Liver (tissue), 9 donors: ENCODE results near the gene SNRNP48. TPM values are rescaled to one million over a fixed set of nuclear protein-coding genes. Genes with fewer than 3 reads are reported as not detected.

Experiments
- DNase-seq: peaks from one replicate; pipeline ENCODE4 v3.0.0-alpha.2; 2017; ENCODE audit warnings: low spot score
- H3K27ac ChIP-seq, 2 donors: one replicate each; pipeline ENCODE4 v1.7.0; 2013; ENCODE audit warnings: inconsistent platforms in 2 of 2, low read length in 2 of 2, control low read depth in 1 of 2, low read depth in 1 of 2, mild to moderate bottlenecking in 1 of 2
- H3K27me3 ChIP-seq, 4 donors: one replicate each; pipeline versions ENCODE4 v1.6.1 to v1.7.0; 2013; ENCODE audit warnings: low read length in 3 of 4, inconsistent platforms in 1 of 4, mild to moderate bottlenecking in 1 of 4, moderate library complexity in 1 of 4; ENCODE audit not compliant: control insufficient read depth in 4 of 4, insufficient read depth in 4 of 4
- H3K36me3 ChIP-seq, 4 donors: one replicate each; pipeline versions ENCODE4 v1.6.1 to v1.7.0; 2013; ENCODE audit warnings: low read length in 3 of 4, mild to moderate bottlenecking in 3 of 4, low read depth in 1 of 4, moderate library complexity in 1 of 4; ENCODE audit not compliant: control insufficient read depth in 4 of 4, insufficient read depth in 3 of 4
- H3K4me1 ChIP-seq, 4 donors: one replicate each; pipeline versions ENCODE4 v1.6.1 to v1.7.0; 2013; ENCODE audit warnings: low read length in 3 of 4, mild to moderate bottlenecking in 3 of 4, moderate library complexity in 1 of 4; ENCODE audit not compliant: control insufficient read depth in 4 of 4, insufficient read depth in 4 of 4
- H3K4me3 ChIP-seq, 3 donors: one replicate each; pipeline versions ENCODE4 v1.6.1 to v1.7.0; 2013; ENCODE audit warnings: low read length in 3 of 3, control low read depth in 1 of 3, low read depth in 1 of 3, mild to moderate bottlenecking in 1 of 3
- H3K9ac ChIP-seq, 2 donors: one replicate each; pipeline ENCODE4 v1.7.0; 2013; ENCODE audit warnings: low read length in 2 of 2, mild to moderate bottlenecking in 2 of 2, moderate library complexity in 2 of 2, control low read depth in 1 of 2, low read depth in 1 of 2
- H3K9me3 ChIP-seq, 4 donors: one replicate each; pipeline versions ENCODE4 v1.6.1 to v1.7.0; 2013; ENCODE audit warnings: low read length in 3 of 4; ENCODE audit not compliant: control insufficient read depth in 4 of 4
- ATF3 ChIP-seq: IDR thresholded peaks from 2 replicates; pipeline ENCODE4 v1.6.1; 2016; ENCODE audit warnings: antibody characterized with exemption
- CTCF ChIP-seq: fragments of 150-350 bp; IDR thresholded peaks from 2 replicates; pipeline ENCODE4 v1.5.1; 2017; ENCODE audit warnings: improper control_type of control experiment, low read depth, low read length; ENCODE audit not compliant: missing input control
- EGR1 ChIP-seq, 2 donors: IDR thresholded peaks; 2 replicates each; pipeline ENCODE4 v1.6.1; 2016 to 2018; ENCODE audit warnings: antibody characterized with exemption in 2 of 2, low read depth in 2 of 2
- FOXA1 ChIP-seq: IDR thresholded peaks from 2 replicates; pipeline ENCODE4 v1.6.1; 2016; ENCODE audit warnings: antibody characterized with exemption
- GABPA ChIP-seq, 2 donors: IDR thresholded peaks in 1 of 2; conservative IDR thresholded peaks in 1 of 2; 2 replicates each; pipeline ENCODE4 v1.6.1; 2016; ENCODE audit warnings: antibody characterized with exemption in 2 of 2, mild to moderate bottlenecking in 1 of 2, moderate library complexity in 1 of 2
- HNF4A ChIP-seq, 2 donors: conservative IDR thresholded peaks; 2 replicates each; pipeline ENCODE4 v1.6.1; 2016; ENCODE audit warnings: antibody characterized with exemption in 2 of 2, mild to moderate bottlenecking in 2 of 2
- HNF4G ChIP-seq: IDR thresholded peaks from 2 replicates; pipeline ENCODE4 v1.6.1; 2016; ENCODE audit warnings: antibody characterized with exemption
- NR2F2 ChIP-seq: IDR thresholded peaks from 2 replicates; pipeline ENCODE4 v1.6.1; 2016; ENCODE audit warnings: antibody characterized with exemption
- RAD21 ChIP-seq, 2 donors: IDR thresholded peaks; 2 replicates each; pipeline ENCODE4 v1.6.1; 2016; ENCODE audit warnings: antibody characterized with exemption in 2 of 2, mild to moderate bottlenecking in 2 of 2
- REST ChIP-seq: IDR thresholded peaks from 2 replicates; pipeline ENCODE4 v1.6.1; 2016; ENCODE audit warnings: antibody characterized with exemption, mild to moderate bottlenecking
- RXRA ChIP-seq, 2 donors: IDR thresholded peaks; 2 replicates each; pipeline ENCODE4 v1.6.1; 2017 to 2018; ENCODE audit warnings: antibody characterized with exemption in 2 of 2, mild to moderate bottlenecking in 1 of 2
- SP1 ChIP-seq: IDR thresholded peaks from 2 replicates; pipeline ENCODE4 v1.6.1; 2018; ENCODE audit warnings: antibody characterized with exemption, mild to moderate bottlenecking
- TAF1 ChIP-seq: conservative IDR thresholded peaks from 2 replicates; pipeline ENCODE4 v1.6.1; 2016; ENCODE audit warnings: antibody characterized with exemption, mild to moderate bottlenecking
- YY1 ChIP-seq: IDR thresholded peaks from 2 replicates; pipeline ENCODE4 v1.6.1; 2016; ENCODE audit warnings: antibody characterized with exemption, mild to moderate bottlenecking
- WGBS: extraction: QIAGEN DNeasy Blood & Tissue Kit; methylation state at CpG from one replicate; pipeline ENCODE4 v1.1.7; 2013; 5-methylcytosine and 5-hydroxymethylcytosine counted together
- polyA plus RNA-seq, 2 donors: library from polyadenylated mRNA; stranded (reverse) in 1 of 2; unstranded in 1 of 2; fragments of 200-250 nt in 1 of 2; fragments of >200 nt in 1 of 2; fragmentation: Nextera tagmentation in 1 of 2; extraction: Ambion mirVana in 1 of 2; gene quantifications; one replicate each; pipeline versions ENCODE4 v1.2.1 to v1.2.3, GENCODE V29; 2013 to 2015
- total RNA-seq, 2 donors: library from RNA; depleted of rRNA; stranded (reverse); fragments of >200 nt; gene quantifications; one replicate each; pipeline ENCODE4 v1.2.3, GENCODE V29; 2014
- TF ChIP-seq, protein P1 (sequence below): IDR thresholded peaks from 2 replicates; pipeline ENCODE4 v1.6.1; 2016; ENCODE audit warnings: antibody characterized with exemption
- TF ChIP-seq, protein P2 (sequence below): IDR thresholded peaks from 2 replicates; pipeline ENCODE4 v1.6.1; 2016; ENCODE audit warnings: antibody characterized with exemption
- donor health status: healthy.
- donor health status: healthy.
- donor health status: healthy.
- donor health status: healthy.
- donor health status: healthy.

Gene SNRNP48
- total and polyA plus RNA-seq, 4 donors, result 5.0 to 9.7 (median 8.4) TPM

DNA sequence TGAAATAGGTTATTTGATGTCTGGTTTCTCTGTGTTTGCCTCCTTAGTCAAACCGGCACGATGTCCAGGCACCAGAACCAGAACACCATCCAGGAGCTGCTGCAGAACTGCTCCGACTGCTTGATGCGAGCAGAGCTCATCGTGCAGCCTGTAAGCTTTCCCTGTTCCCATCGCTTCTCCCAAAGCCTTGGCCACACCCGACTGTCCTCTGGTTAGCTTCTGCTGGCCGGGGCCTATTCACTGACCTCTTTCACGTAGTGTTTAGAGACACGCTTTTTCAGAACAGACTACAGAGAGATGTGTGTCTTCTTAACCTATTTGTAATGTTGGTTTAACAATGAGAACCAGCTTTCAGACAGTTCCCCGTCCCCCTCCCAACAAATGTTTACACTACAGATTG, 34.3 kb upstream of the SNRNP48 start:
- Histone ChIP-seq H3K27ac (no peak overlapping the region), H3K4me3 (no peak overlapping the region), H3K36me3 (peaks cover 0 to 7% (median 6%) of the 10 kb centered on the region in 4 donors), H3K9me3 (no peaks in the 10 kb centered on the region), H3K9ac (no peak overlapping the region), H3K4me1 (peaks cover 6 to 33% (median 20%) of the 10 kb centered on the region in 4 donors), H3K27me3 (no peaks in the 10 kb centered on the region)
- TF ChIP-seq EGR1 (IDR thresholded peaks at IDR 0.05; ENCODE audit: low read depth in 2 of 2) (no peak), NR2F2 (no peak), RXRA (IDR thresholded peaks at IDR 0.05) (no peak), GABPA (IDR thresholded peaks at IDR 0.05 in 1 of 2, conservative IDR thresholded peaks at IDR 0.05 in 1 of 2) (no peak), TAF1 (no peak), RAD21 (IDR thresholded peaks at IDR 0.05) (no peak), ATF3 (no peak), FOXA1 (no peak), YY1 (no peak), SP1 (no peak), HNF4G (no peak), REST (no peak)
- TF ChIP-seq, protein P1, sequence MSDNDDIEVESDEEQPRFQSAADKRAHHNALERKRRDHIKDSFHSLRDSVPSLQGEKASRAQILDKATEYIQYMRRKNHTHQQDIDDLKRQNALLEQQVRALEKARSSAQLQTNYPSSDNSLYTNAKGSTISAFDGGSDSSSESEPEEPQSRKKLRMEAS, result no peak
- DNase-seq, result no peak
- WGBS, result 89% methylated on average over 11 of the region's 11 CpGs

- Histone ChIP-seq H3K9ac (no peak overlapping the region), H3K9me3 (no peaks in the 10 kb centered on the region), H3K27me3 (no peaks in the 10 kb centered on the region), H3K36me3 (peaks cover 0 to 7% (median 6%) of the 10 kb centered on the region in 4 donors), H3K4me3 (no peak overlapping the region), H3K27ac (no peak overlapping the region), H3K4me1 (peaks cover 6 to 38% (median 21%) of the 10 kb centered on the region in 4 donors)
- DNase-seq, result no peak
- TF ChIP-seq RAD21 (IDR thresholded peaks at IDR 0.05), result no peak
- no peak for TF ChIP-seq FOXA1
- no peak for TF ChIP-seq CTCF
- TF ChIP-seq HNF4A (conservative IDR thresholded peaks at IDR 0.05), result no peak
- TF ChIP-seq TAF1, result no peak
- no peak for TF ChIP-seq YY1
- no peak for TF ChIP-seq ATF3
- TF ChIP-seq, protein P2, sequence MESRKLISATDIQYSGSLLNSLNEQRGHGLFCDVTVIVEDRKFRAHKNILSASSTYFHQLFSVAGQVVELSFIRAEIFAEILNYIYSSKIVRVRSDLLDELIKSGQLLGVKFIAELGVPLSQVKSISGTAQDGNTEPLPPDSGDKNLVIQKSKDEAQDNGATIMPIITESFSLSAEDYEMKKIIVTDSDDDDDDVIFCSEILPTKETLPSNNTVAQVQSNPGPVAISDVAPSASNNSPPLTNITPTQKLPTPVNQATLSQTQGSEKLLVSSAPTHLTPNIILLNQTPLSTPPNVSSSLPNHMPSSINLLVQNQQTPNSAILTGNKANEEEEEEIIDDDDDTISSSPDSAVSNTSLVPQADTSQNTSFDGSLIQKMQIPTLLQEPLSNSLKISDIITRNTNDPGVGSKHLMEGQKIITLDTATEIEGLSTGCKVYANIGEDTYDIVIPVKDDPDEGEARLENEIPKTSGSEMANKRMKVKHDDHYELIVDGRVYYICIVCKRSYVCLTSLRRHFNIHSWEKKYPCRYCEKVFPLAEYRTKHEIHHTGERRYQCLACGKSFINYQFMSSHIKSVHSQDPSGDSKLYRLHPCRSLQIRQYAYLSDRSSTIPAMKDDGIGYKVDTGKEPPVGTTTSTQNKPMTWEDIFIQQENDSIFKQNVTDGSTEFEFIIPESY, result no peak
- TF ChIP-seq REST, result no peak
- 95% methylated on average over 12 of the region's 12 CpGs for WGBS
Measured at GRCh38 chr6:7556394-7557106, 33.4 kb upstream of the SNRNP48 start.
